Head of caudate nucleus (tissue), 42 donors: ENCODE measurements around the gene MOGAT1.
A peak's percentile ranks its signal among the peaks of the same experiment; 100 is the strongest.

Experiments
- DNase-seq, 42 donors: peaks; one replicate each; pipeline versions ENCODE4 v3.0.0 to v3.0.0-alpha.2; 2020 to 2021; ENCODE audit warnings: mixed read lengths in 7 of 42
- intact Hi-C: fragments of 100-400 bp; cut with DNase I; formaldehyde crosslinking; loops from one replicate; pipeline ENCODE4 v1.15.0; 2022

The MOGAT1 gene

GRCh38 chr2:222671259-222672067 lies at the start of gene MOGAT1:
Gene MOGAT1 (plus strand): TSS chr2:222671658. CDS start chr2:222671786, 128 bp downstream.
- DNase-seq = peak in 40 of 42 donors; percentile 14 to 74 (median 49)
- intact Hi-C loops = no loop called here

GRCh38 chr2:222621893-222622292 lies 49.6 kb upstream of the MOGAT1 start:
- no peak for DNase-seq
- intact Hi-C loops = no loop called here

- intact Hi-C loops = no loop called here
- DNase-seq = no peak
These were observed 48.5 kb upstream of the MOGAT1 start for GRCh38 chr2:222622910-222623309.

GRCh38 chr2:222623756-222624309 lies 47.6 kb upstream of the MOGAT1 start:
- peak in 16 of 42 donors; percentile 8 to 64 (median 18) for DNase-seq
- intact Hi-C loops = no loop called here

GRCh38 chr2:222627764-222628163 lies 43.7 kb upstream of the MOGAT1 start:
- intact Hi-C loops = no loop called here
- DNase-seq = no peak

GRCh38 chr2:222635295-222635694 lies 36.2 kb upstream of the MOGAT1 start:
- no peak for DNase-seq
- intact Hi-C loops = no loop called here

- no peak for DNase-seq
- intact Hi-C loops = no loop called here
These were observed 34.4 kb upstream of the MOGAT1 start for GRCh38 chr2:222637067-222637466.

- DNase-seq = no peak
- intact Hi-C loops = no loop called here
These were observed 30.1 kb upstream of the MOGAT1 start for GRCh38 chr2:222641336-222641735.

GRCh38 chr2:222643134-222643533 lies 28.3 kb upstream of the MOGAT1 start:
- no peak for DNase-seq
- intact Hi-C loops = no loop called here

GRCh38 chr2:222646008-222646407 lies 25.4 kb upstream of the MOGAT1 start:
- DNase-seq = no peak
- intact Hi-C loops = no loop called here

GRCh38 chr2:222649801-222650200 lies 21.7 kb upstream of the MOGAT1 start:
- intact Hi-C loops = no loop called here
- DNase-seq = no peak

GRCh38 chr2:222651718-222652418 lies 19.6 kb upstream of the MOGAT1 start:
- intact Hi-C loops = no loop called here
- DNase-seq = no peak

- intact Hi-C loops = no loop called here
- no peak for DNase-seq
These were observed 18.8 kb upstream of the MOGAT1 start for GRCh38 chr2:222652491-222653255.

GRCh38 chr2:222653280-222653679 lies 18.2 kb upstream of the MOGAT1 start:
- no peak for DNase-seq
- intact Hi-C loops = no loop called here

GRCh38 chr2:222655787-222656525 lies 15.5 kb upstream of the MOGAT1 start, which contains the start of gene FARSB:
Gene FARSB (minus strand): TSS chr2:222656092. CDS start chr2:222656073, 19 bp downstream.
- intact Hi-C loops = no loop called here
- peak; percentile 92 to 98 (median 95) for DNase-seq

GRCh38 chr2:222656526-222657446 lies 14.7 kb upstream of the MOGAT1 start:
- intact Hi-C loops = no loop called here
- DNase-seq = peak in 31 of 42 donors; percentile 5 to 69 (median 31)

- DNase-seq = no peak
- intact Hi-C loops = no loop called here
These were observed 8.0 kb upstream of the MOGAT1 start for GRCh38 chr2:222663479-222663878.
